ENCODE measurements around the gene LRFN5.

- TF ChIP-seq EZH2phosphoT487 (IDR thresholded peaks at IDR 0.05; ENCODE audit: borderline replicate concordance, low read length) (no peak), CTCF (IDR thresholded peaks at IDR 0.05; ENCODE audit: low read depth, low read length, poor library complexity, severe bottlenecking) (no peak)
Observed at GRCh38 chr14:41642367-41642766, 35.7 kb downstream of the LRFN5 start.
